Colonic mucosa (tissue), 4 donors: ENCODE results near the gene TWF2. TPM values are rescaled to one million over a fixed set of nuclear protein-coding genes. Genes with fewer than 3 reads are reported as not detected.

Experiments
- DNase-seq: peaks from one replicate; pipeline ENCODE4 v3.0.0-alpha.2; 2020
- H3K27ac ChIP-seq: fragments of 200-600 bp; one replicate; pipeline ENCODE4 v1.8.0; 2021
- H3K27me3 ChIP-seq: fragments of 200-600 bp; one replicate; pipeline ENCODE4 v1.8.0; 2021
- H3K36me3 ChIP-seq: fragments of 200-600 bp; one replicate; pipeline ENCODE4 v1.8.0; 2021
- H3K4me1 ChIP-seq: fragments of 200-600 bp; one replicate; pipeline ENCODE4 v1.8.0; 2021; ENCODE audit warnings: mild to moderate bottlenecking
- H3K4me3 ChIP-seq: fragments of 200-600 bp; one replicate; pipeline ENCODE4 v1.8.0; 2021
- H3K9ac ChIP-seq, 2 donors: one replicate each; pipeline ENCODE4 v1.7.0; 2013; ENCODE audit warnings: control low read depth in 2 of 2, low read depth in 2 of 2, low read length in 2 of 2
- H3K9me3 ChIP-seq: fragments of 200-600 bp; one replicate; pipeline ENCODE4 v1.8.0; 2021
- CTCF ChIP-seq: fragments of 200-600 bp; IDR thresholded peaks from one replicate; pipeline ENCODE4 v1.8.0; 2022; ENCODE audit warnings: antibody characterized with exemption, mild to moderate bottlenecking
- intact Hi-C: fragments of 100-400 bp; cut with DNase I; formaldehyde crosslinking; loops from one replicate; pipeline ENCODE4 v1.14.1; 2022
- total RNA-seq, 2 donors: library from RNA; stranded (reverse); fragmentation: NEBNext Ultra II Directional in 1 of 2; extraction: Animal tissue kit (Norgen Biotek cat#: 25700) in 1 of 2; gene quantifications; one replicate each; pipeline ENCODE4 v1.2.1, GENCODE V29; 2021
- donor health status: healthy.
- donor health status: DM: no; HTN: no; CAD: no.
- donor health status: DM: no; HTN: no; CAD: no.

TWF2 gene
- total RNA-seq, 2 donors from 2014 or later = 44.2 to 45.0 TPM

- no peak overlapping the region for H3K4me3 ChIP-seq
- no peak overlapping the region for H3K9ac ChIP-seq
- H3K27ac ChIP-seq = no peak overlapping the region
- H3K36me3 ChIP-seq = peaks cover 44% of the 10 kb centered on the region
- H3K9me3 ChIP-seq = no peaks in the 10 kb centered on the region
- peaks cover 4% of the 10 kb centered on the region for H3K4me1 ChIP-seq
- no peak for DNase-seq
- no peaks in the 10 kb centered on the region for H3K27me3 ChIP-seq
- no peak for TF ChIP-seq CTCF
- intact Hi-C loops = no loop called here
Observed at GRCh38 chr3:52203701-52204100, 35.3 kb downstream of the TWF2 start.

DNA sequence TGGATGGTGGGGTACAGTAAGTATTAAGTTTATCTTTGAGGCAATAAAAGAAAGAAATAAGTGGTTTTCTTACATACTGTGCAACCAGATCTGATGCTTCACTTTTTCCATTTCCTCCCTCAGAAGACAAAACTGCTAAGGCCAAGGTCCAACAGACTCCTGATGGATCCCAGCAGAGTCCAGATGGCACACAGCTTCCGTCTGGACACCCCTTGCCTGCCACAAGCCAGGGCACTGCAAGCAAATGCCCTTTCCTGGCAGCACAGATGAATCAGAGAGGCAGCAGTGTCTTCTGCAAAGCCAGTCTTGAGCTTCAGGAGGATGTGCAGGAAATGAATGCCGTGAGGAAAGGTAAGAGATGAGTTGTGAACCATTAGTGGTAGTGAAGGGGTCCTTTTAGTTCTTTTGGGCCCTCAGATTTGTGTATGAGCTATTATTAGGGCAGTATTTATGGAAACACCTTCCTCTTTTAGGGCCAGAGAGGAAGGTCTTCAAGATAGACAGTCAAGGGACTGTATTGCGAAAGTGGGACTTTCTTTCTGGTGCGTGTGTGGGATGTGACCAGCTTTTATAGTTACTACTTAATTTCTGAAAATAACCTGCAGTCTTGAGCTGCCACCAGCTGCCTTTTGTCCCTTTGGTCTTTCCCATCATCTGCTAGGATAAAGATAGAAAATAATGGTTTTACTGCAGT is 36.4 kb downstream of the TWF2 start:
- Histone ChIP-seq H3K27ac (no peak overlapping the region), H3K27me3 (no peaks in the 10 kb centered on the region)

GRCh38 chr3:52200981-52201679 is 37.8 kb downstream of the TWF2 start:
- intact Hi-C loops = no loop called here
- H3K27me3 ChIP-seq = no peaks in the 10 kb centered on the region
- no peak overlapping the region for H3K9ac ChIP-seq
- H3K9me3 ChIP-seq = no peaks in the 10 kb centered on the region
- H3K4me3 ChIP-seq = no peak overlapping the region
- peak overlapping the region; percentile 6 for H3K27ac ChIP-seq
- no peak for DNase-seq
- TF ChIP-seq CTCF = no peak
- H3K4me1 ChIP-seq = peaks cover 18% of the 10 kb centered on the region
- peaks cover 24% of the 10 kb centered on the region for H3K36me3 ChIP-seq

More for the DNA sequence above, 36.4 kb downstream of the TWF2 start:
- no peak overlapping the region for H3K4me3 ChIP-seq
- intact Hi-C loops = no loop called here
- peaks cover 5% of the 10 kb centered on the region for H3K4me1 ChIP-seq
- no peak for TF ChIP-seq CTCF
- DNase-seq = no peak
- H3K36me3 ChIP-seq = peaks cover 33% of the 10 kb centered on the region
- no peak overlapping the region for H3K9ac ChIP-seq
- H3K9me3 ChIP-seq = no peaks in the 10 kb centered on the region

DNA sequence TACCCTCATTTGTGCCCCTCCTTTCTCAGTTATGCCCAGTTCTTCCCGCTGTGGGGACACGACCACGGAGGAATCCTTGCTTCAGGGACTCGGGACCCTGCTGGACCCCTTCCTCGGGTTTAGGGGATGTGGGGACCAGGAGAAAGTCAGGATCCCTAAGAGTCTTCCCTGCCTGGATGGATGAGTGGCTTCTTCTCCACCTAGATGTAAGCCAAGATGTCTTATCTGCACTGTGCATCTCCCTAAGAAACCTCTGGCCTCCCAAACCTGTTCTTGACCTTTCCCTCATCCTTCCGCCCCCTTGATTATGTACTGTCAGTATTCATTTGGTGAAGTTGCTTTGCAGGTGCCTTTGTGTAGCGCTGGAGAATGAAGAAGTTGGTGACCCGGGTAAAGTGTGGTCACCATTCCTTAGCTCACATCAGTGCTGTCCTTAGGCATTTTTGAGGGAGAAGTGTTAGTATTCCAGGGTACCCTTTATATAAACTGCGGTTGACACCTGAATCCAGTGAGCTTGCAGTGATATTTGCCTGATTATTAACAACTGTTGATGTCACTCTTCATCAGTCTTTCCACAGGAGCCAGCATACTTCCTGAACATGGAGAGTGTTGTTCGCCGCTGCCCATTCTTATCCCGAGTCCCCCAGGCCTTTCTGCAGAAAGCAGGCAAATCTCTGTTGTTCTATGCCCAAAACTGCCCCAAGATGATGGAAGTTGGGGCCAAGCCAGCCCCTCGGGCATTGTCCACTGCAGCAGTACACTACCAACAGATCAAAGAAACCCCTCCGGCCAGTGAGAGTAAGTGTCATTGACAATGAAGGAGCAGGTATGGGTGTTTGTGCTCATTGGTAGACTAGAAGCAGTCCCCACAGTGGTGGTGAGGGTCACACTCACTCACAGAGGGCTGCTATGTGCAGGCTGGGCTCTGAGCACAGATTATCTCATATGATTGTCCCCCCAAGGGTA is 40.0 kb downstream of the TWF2 start:
- DNase-seq = no peak
- Histone ChIP-seq H3K4me3 (peak overlapping the region; percentile 70), H3K9ac (peak overlapping the region; percentile 94 to 95), H3K27ac (peak overlapping the region; percentile 84), H3K27me3 (no peaks in the 10 kb centered on the region), H3K9me3 (no peaks in the 10 kb centered on the region), H3K4me1 (peaks cover 19% of the 10 kb centered on the region), H3K36me3 (peaks cover 13% of the 10 kb centered on the region)
- intact Hi-C loops = no loop called here
- TF ChIP-seq CTCF = no peak
